ENCODE results near the gene ZNF331.

ZNF331 gene

DNA sequence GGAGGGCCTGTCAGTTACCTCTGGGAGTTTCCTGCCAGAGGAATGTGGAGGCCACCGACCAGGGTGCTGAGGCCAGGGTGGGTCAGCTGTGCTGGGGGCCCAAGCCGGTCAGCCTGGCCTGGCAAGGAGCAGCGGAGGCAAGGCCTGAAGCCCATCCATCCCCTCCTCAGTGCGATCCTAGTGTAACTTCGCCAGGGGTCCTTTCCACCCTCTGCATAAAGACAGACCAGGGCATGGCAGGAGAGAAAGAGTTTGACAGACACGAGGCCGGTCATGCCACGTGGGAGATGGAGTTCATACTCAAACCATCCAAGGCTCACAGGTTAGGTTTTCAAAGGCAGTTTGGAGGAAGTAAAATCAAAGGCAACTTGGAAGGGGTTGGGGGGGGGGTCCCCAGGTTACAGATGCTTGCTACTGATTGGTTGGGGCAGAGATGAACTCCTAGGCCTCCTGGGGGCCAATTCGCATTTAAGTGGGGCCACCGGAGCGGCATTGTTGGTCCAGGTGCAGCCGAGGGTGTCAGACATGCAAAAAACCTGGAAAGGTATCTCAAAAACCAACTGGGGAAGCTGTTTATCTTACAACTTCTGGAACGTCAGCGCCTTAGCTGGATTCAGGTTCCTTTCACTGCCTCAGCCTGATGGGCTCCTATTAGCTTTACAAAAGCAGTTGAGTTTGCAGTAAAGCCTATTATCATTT lies 57.0 kb downstream of the ZNF331 start:
- peak; percentile 89 for DNase-seq (ENCODE audit: low read depth, low spot score)
- no peak overlapping the region for H3K4me3 ChIP-seq (ENCODE audit: insufficient read length, low read depth)
- H3K27me3 ChIP-seq (ENCODE audit: insufficient read depth, insufficient read length): no peaks in the 10 kb centered on the region
- peaks cover 17% of the 10 kb centered on the region for H3K4me1 ChIP-seq (ENCODE audit: insufficient read depth, insufficient read length)
- H3K9me3 ChIP-seq (ENCODE audit: insufficient read depth, low read length): no peaks in the 10 kb centered on the region
- H3K9ac ChIP-seq (ENCODE audit: insufficient read length, low read depth): peak overlapping the region; percentile 83
- no peaks in the 10 kb centered on the region for H3K36me3 ChIP-seq (ENCODE audit: insufficient read depth, insufficient read length, low read length)
- no peak for TF ChIP-seq ZNF274 (IDR thresholded peaks at IDR 0.05; ENCODE audit: low read depth, low read length)
- no peak for TF ChIP-seq YY1 (IDR thresholded peaks at IDR 0.05; ENCODE audit: insufficient read depth, insufficient read length)
- no peak for TF ChIP-seq SUZ12 (IDR thresholded peaks at IDR 0.05; ENCODE audit: extremely low read depth, insufficient read depth, insufficient read length)

DNA sequence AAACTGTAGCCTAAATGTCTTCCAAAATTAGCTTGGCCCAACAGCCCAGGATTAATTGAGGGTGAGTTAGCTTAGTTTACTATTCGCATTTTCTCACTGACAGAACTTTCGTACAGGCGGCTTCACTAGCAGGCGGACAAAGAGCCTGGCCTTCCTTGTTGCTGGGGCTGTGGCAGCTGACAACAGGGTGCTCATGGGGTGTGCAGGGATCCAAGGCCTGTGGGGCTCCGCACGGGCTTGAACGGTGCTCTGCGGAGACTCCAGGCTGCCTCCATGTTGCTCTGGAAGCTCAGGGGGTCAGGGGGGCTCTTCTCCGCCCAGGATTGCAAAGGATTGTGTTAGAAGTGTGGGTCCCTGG lies 57.5 kb downstream of the ZNF331 start:
- Histone ChIP-seq H3K4me3 (ENCODE audit: insufficient read length, low read depth) (peak overlapping the region; percentile 15), H3K4me1 (ENCODE audit: insufficient read depth, insufficient read length) (peaks cover 17% of the 10 kb centered on the region), H3K36me3 (ENCODE audit: insufficient read depth, insufficient read length, low read length) (no peaks in the 10 kb centered on the region), H3K9me3 (ENCODE audit: insufficient read depth, low read length) (no peaks in the 10 kb centered on the region), H3K9ac (ENCODE audit: insufficient read length, low read depth) (peak overlapping the region; percentile 74), H3K27me3 (ENCODE audit: insufficient read depth, insufficient read length) (no peaks in the 10 kb centered on the region)
- TF ChIP-seq YY1 (IDR thresholded peaks at IDR 0.05; ENCODE audit: insufficient read depth, insufficient read length) (no peak), ZNF274 (IDR thresholded peaks at IDR 0.05; ENCODE audit: low read depth, low read length) (no peak), SUZ12 (IDR thresholded peaks at IDR 0.05; ENCODE audit: extremely low read depth, insufficient read depth, insufficient read length) (no peak)
- no peak for DNase-seq (ENCODE audit: low read depth, low spot score)

DNA sequence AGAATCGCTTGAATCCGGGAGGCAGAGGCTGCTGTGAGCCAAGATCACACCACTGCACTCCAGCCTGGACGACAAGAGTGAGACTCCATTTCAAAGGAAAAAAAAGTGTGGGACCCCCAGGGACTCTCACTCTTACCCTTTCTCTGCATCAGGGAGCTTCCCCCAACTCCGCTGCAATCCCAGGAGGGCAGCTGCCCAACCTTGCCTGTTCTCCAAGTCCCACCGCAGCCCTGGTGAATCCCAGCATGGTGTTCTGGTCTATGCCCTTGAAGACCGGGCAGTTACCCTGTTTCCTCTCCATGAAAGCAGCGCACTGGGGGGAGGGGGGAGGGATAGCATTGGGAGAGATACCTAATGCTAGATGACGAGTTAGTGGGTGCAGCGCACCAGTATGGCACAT lies 58.1 kb downstream of the ZNF331 start:
- peak overlapping the region; percentile 21 for H3K4me3 ChIP-seq (ENCODE audit: insufficient read length, low read depth)
- H3K4me1 ChIP-seq (ENCODE audit: insufficient read depth, insufficient read length): peaks cover 19% of the 10 kb centered on the region
- no peak for DNase-seq (ENCODE audit: low read depth, low spot score)
- peak overlapping the region; percentile 74 for H3K9ac ChIP-seq (ENCODE audit: insufficient read length, low read depth)
- TF ChIP-seq ZNF274 (IDR thresholded peaks at IDR 0.05; ENCODE audit: low read depth, low read length) (no peak), SUZ12 (IDR thresholded peaks at IDR 0.05; ENCODE audit: extremely low read depth, insufficient read depth, insufficient read length) (no peak), YY1 (IDR thresholded peaks at IDR 0.05; ENCODE audit: insufficient read depth, insufficient read length) (no peak)
- no peaks in the 10 kb centered on the region for H3K27me3 ChIP-seq (ENCODE audit: insufficient read depth, insufficient read length)
- no peaks in the 10 kb centered on the region for H3K36me3 ChIP-seq (ENCODE audit: insufficient read depth, insufficient read length, low read length)
- H3K9me3 ChIP-seq (ENCODE audit: insufficient read depth, low read length): no peaks in the 10 kb centered on the region

DNA sequence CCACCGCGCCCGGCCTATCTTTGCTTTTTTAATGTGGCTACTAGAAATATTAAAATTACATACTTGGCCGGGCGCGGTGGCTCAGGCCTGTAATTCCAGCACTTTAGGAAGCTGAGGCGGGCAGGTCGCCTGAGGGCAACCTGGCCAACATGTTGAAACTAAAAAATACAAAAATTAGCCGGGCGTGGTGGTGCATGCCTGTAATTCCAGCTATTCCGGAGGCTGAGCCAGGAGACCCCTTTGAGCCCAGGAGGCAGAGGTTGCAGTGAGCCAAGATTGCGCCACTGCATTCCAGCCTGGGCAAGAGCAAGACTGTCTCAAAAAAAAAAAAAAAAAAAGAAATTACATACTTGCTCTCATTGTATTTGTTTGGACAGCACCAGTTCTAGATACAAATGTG lies 59.1 kb downstream of the ZNF331 start:
- Histone ChIP-seq H3K4me1 (ENCODE audit: insufficient read depth, insufficient read length) (peaks cover 19% of the 10 kb centered on the region), H3K9me3 (ENCODE audit: insufficient read depth, low read length) (no peaks in the 10 kb centered on the region), H3K36me3 (ENCODE audit: insufficient read depth, insufficient read length, low read length) (no peaks in the 10 kb centered on the region), H3K27me3 (ENCODE audit: insufficient read depth, insufficient read length) (no peaks in the 10 kb centered on the region), H3K4me3 (ENCODE audit: insufficient read length, low read depth) (no peak overlapping the region), H3K9ac (ENCODE audit: insufficient read length, low read depth) (no peak overlapping the region)
- DNase-seq (ENCODE audit: low read depth, low spot score): no peak
- TF ChIP-seq ZNF274 (IDR thresholded peaks at IDR 0.05; ENCODE audit: low read depth, low read length) (no peak), YY1 (IDR thresholded peaks at IDR 0.05; ENCODE audit: insufficient read depth, insufficient read length) (no peak), SUZ12 (IDR thresholded peaks at IDR 0.05; ENCODE audit: extremely low read depth, insufficient read depth, insufficient read length) (no peak)

DNA sequence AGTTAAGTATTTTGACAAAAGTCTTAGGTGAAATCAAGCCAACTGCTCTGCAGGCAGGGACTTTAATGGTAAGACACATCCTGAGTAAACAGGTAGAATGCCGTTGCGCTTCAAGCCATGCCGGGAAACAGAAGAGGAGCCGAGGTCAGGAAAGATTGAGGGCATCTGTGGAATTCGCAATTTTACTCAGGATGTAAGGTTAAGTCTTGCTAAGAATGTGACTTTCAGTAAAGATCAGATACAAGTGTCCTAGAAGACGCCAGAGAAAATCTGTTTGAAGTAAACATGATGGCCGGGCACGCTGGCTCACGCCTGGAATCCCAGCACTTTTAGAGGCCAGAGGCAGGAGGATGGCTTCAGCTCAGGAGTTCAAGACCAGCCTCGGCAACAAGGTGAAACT lies 60.4 kb downstream of the ZNF331 start:
- no peak overlapping the region for H3K4me3 ChIP-seq (ENCODE audit: insufficient read length, low read depth)
- no peaks in the 10 kb centered on the region for H3K9me3 ChIP-seq (ENCODE audit: insufficient read depth, low read length)
- no peak for DNase-seq (ENCODE audit: low read depth, low spot score)
- peaks cover 17% of the 10 kb centered on the region for H3K4me1 ChIP-seq (ENCODE audit: insufficient read depth, insufficient read length)
- no peak for TF ChIP-seq YY1 (IDR thresholded peaks at IDR 0.05; ENCODE audit: insufficient read depth, insufficient read length)
- TF ChIP-seq ZNF274 (IDR thresholded peaks at IDR 0.05; ENCODE audit: low read depth, low read length): no peak
- TF ChIP-seq SUZ12 (IDR thresholded peaks at IDR 0.05; ENCODE audit: extremely low read depth, insufficient read depth, insufficient read length): no peak
- H3K9ac ChIP-seq (ENCODE audit: insufficient read length, low read depth): peak overlapping the region; percentile 13
- no peaks in the 10 kb centered on the region for H3K36me3 ChIP-seq (ENCODE audit: insufficient read depth, insufficient read length, low read length)
- no peaks in the 10 kb centered on the region for H3K27me3 ChIP-seq (ENCODE audit: insufficient read depth, insufficient read length)

DNA sequence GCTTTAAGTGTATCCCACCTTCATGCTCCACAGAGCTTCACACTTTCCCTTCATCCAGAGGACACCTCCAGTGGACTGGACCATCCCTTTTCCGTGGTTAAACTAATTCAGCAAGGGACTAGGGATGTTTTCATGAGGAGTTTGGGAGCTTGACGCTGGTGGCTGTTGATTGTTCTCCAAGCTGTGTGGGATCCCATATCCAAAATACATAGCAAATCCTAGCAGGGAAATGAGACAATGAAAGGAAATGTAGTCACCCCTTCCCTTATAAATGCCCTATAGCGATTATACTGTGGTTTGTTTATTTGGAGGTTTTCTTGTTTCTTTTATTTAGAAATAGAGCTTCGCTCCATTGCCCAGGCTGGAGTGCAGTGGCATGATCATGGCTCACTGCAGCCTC lies 62.3 kb downstream of the ZNF331 start:
- TF ChIP-seq ZNF274 (IDR thresholded peaks at IDR 0.05; ENCODE audit: low read depth, low read length) (no peak), SUZ12 (IDR thresholded peaks at IDR 0.05; ENCODE audit: extremely low read depth, insufficient read depth, insufficient read length) (no peak)

DNA sequence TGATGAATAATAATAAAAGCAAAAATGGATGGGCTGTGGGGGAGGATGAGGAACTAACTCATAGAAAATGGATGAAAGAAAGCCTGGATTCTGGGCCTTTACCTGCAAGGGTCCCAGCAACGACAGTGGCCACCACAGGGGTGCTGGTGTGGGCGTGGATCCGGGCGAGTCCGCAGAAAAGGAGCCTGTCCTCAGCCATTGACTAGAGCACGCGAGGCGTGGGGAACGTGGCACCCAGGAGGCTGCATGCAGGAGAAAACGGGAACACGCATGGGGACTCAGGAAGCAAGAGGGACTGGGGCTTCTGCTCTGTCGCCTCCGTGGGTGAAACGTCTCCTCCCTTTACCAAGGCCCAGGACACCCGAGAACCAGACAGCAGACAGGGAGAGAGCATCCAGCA lies 68.1 kb downstream of the ZNF331 start:
- Histone ChIP-seq H3K36me3 (ENCODE audit: insufficient read depth, insufficient read length, low read length) (no peaks in the 10 kb centered on the region), H3K4me3 (ENCODE audit: insufficient read length, low read depth) (no peak overlapping the region), H3K27me3 (ENCODE audit: insufficient read depth, insufficient read length) (no peaks in the 10 kb centered on the region), H3K9ac (ENCODE audit: insufficient read length, low read depth) (no peak overlapping the region), H3K4me1 (ENCODE audit: insufficient read depth, insufficient read length) (peaks cover under 1% of the 10 kb centered on the region), H3K9me3 (ENCODE audit: insufficient read depth, low read length) (no peaks in the 10 kb centered on the region)
- no peak for DNase-seq (ENCODE audit: low read depth, low spot score)
- no peak for TF ChIP-seq SUZ12 (IDR thresholded peaks at IDR 0.05; ENCODE audit: extremely low read depth, insufficient read depth, insufficient read length)

More for the DNA sequence above, 62.3 kb downstream of the ZNF331 start:
- no peak overlapping the region for H3K9ac ChIP-seq (ENCODE audit: insufficient read length, low read depth)
- DNase-seq (ENCODE audit: low read depth, low spot score): no peak
- H3K4me3 ChIP-seq (ENCODE audit: insufficient read length, low read depth): no peak overlapping the region
- no peaks in the 10 kb centered on the region for H3K36me3 ChIP-seq (ENCODE audit: insufficient read depth, insufficient read length, low read length)
- no peaks in the 10 kb centered on the region for H3K27me3 ChIP-seq (ENCODE audit: insufficient read depth, insufficient read length)
- peaks cover 7% of the 10 kb centered on the region for H3K4me1 ChIP-seq (ENCODE audit: insufficient read depth, insufficient read length)
- no peaks in the 10 kb centered on the region for H3K9me3 ChIP-seq (ENCODE audit: insufficient read depth, low read length)

Measured in NT2/D1 (cell line).